GM08714 (cell line): ENCODE data around the gene TMPRSS3.

Experiments
- H3K4me3 ChIP-seq: fragments of 200-500 bp; sonication (Bioruptor generic); 2 replicates; pipeline ENCODE4 v1.5.1; 2014; ENCODE audit warnings: mild to moderate bottlenecking, low read length, inconsistent platforms
- ZNF274 ChIP-seq: IDR thresholded peaks from 2 replicates; pipeline ENCODE4 v1.6.1; 2012; ENCODE audit warnings: mild to moderate bottlenecking, low read depth, low read length

Gene TMPRSS3

GRCh38 chr21:42392731-42393442, 3.0 kb downstream of the TMPRSS3 start:
- no peak for TF ChIP-seq ZNF274
- H3K4me3 ChIP-seq = peak overlapping the region; percentile 19; the same call in 1 of the 2 replicates

GRCh38 chr21:42391297-42391696, 4.6 kb downstream of the TMPRSS3 start:
- TF ChIP-seq ZNF274 = no peak
- no peak overlapping the region for H3K4me3 ChIP-seq

- no peak overlapping the region for H3K4me3 ChIP-seq
- no peak for TF ChIP-seq ZNF274
These were observed 5.2 kb downstream of the TMPRSS3 start for GRCh38 chr21:42390696-42391095.

GRCh38 chr21:42390193-42390592, 5.7 kb downstream of the TMPRSS3 start:
- no peak for TF ChIP-seq ZNF274
- H3K4me3 ChIP-seq = no peak overlapping the region

GRCh38 chr21:42389449-42389835, 6.4 kb downstream of the TMPRSS3 start:
- TF ChIP-seq ZNF274 = no peak
- no peak overlapping the region; the same call in 1 of the 2 replicates for H3K4me3 ChIP-seq

GRCh38 chr21:42388740-42389448, 7.0 kb downstream of the TMPRSS3 start:
- no peak for TF ChIP-seq ZNF274
- no peak overlapping the region; the same call in 1 of the 2 replicates for H3K4me3 ChIP-seq

GRCh38 chr21:42387843-42388340, 8.0 kb downstream of the TMPRSS3 start:
- H3K4me3 ChIP-seq = no peak overlapping the region
- no peak for TF ChIP-seq ZNF274

- TF ChIP-seq ZNF274 = no peak
- no peak overlapping the region for H3K4me3 ChIP-seq
These were observed 8.7 kb downstream of the TMPRSS3 start for GRCh38 chr21:42387164-42387563.

- no peak for TF ChIP-seq ZNF274
- no peak overlapping the region for H3K4me3 ChIP-seq
These were observed 9.7 kb downstream of the TMPRSS3 start for GRCh38 chr21:42386034-42386591.

GRCh38 chr21:42385619-42386018, 10.2 kb downstream of the TMPRSS3 start:
- no peak overlapping the region for H3K4me3 ChIP-seq
- no peak for TF ChIP-seq ZNF274

GRCh38 chr21:42384989-42385388, 10.9 kb downstream of the TMPRSS3 start:
- no peak for TF ChIP-seq ZNF274
- no peak overlapping the region for H3K4me3 ChIP-seq

- no peak for TF ChIP-seq ZNF274
- H3K4me3 ChIP-seq = no peak overlapping the region
These were observed 11.5 kb downstream of the TMPRSS3 start for GRCh38 chr21:42384156-42384945.

- H3K4me3 ChIP-seq = no peak overlapping the region
- TF ChIP-seq ZNF274 = no peak
These were observed 12.5 kb downstream of the TMPRSS3 start for GRCh38 chr21:42383331-42383730.

- H3K4me3 ChIP-seq = no peak overlapping the region
- no peak for TF ChIP-seq ZNF274
These were observed 12.9 kb downstream of the TMPRSS3 start for GRCh38 chr21:42382915-42383314.
